Measurements from ENCODE around the gene CALM3. TPM values are rescaled to one million over a fixed set of nuclear protein-coding genes. Genes with fewer than 3 reads are reported as not detected.

CALM3 gene
- total and polyA plus RNA-seq, 2 donors (not counting 3 experiments of a cell fraction or from before 2014, with no cell fraction given): 305 to 425 TPM

DNA sequence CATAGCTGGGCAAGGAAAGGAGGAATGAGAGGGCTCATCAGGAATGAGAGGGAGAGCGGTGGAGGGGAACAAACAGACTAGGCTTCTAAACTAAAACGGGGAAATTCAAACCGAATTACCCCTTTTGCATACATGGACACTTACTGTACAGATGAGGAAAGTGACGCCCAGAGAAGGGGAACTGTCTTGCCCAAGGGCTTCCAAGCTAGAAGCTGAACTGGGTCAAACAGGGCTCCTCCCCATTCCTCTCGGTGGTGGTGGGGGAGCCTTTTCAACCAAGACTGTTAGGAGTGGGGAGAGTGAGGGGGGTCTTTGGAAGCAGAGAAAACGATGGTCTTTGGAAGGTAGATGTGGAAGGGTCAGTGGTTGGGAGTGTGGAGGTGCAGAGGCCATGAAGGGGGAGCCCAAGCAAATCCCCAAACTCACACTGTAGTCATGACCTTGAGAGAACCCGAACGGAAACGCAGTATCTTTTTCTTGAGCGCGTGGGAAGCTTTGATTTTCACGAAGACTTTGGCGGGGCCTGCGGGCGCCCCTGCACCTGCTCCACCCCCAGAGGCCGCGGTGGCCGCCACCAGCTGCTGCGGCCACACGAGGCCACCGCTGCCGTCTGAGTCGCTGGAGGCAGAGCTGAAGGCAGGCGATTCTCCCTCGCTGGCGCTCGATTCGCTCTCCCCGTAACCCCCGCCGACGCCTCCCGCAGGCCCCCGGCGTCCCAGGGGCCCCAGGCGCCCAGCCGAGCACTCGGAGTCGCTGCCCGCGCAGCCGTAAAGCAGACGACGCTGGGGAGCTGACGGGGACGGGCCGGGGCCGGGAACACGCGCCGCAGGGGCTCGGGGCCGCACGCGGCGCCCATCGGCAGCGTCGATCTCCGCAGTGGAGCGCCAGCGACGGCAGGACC, 47.2 kb downstream of the CALM3 start:
- no TSS peak for BruUV-seq (replicated peaks)
- H3K4me3 ChIP-seq (replicated peaks in 1 of 3; ENCODE audit: insufficient read depth in 1 of 3, low read depth in 1 of 3, low read length in 3 of 3): no peak overlapping the region
- no peaks in the 10 kb centered on the region for H3K4me1 ChIP-seq (ENCODE audit: control insufficient read depth, extremely low read depth, insufficient read depth, low read length)
- no peak overlapping the region for H3K4me2 ChIP-seq (ENCODE audit: insufficient read depth, low read length)
- DNase-seq (ENCODE audit: low read depth, low spot score) (no peak), FAIRE-seq (no peak)
- H3K9me1 ChIP-seq (replicated peaks; ENCODE audit: control insufficient read depth, extremely low read depth, insufficient read depth, low read length): no peaks in the 10 kb centered on the region
- no peaks in the 10 kb centered on the region for H3K79me2 ChIP-seq (ENCODE audit: control insufficient read depth, insufficient read depth, low read length)
- no peaks in the 10 kb centered on the region for H3K9me3 ChIP-seq (replicated peaks; ENCODE audit: control insufficient read depth, insufficient read depth, low read length)
- peaks cover 26 to 40% of the 10 kb centered on the region in 2 experiments for H3K27me3 ChIP-seq (ENCODE audit: control insufficient read depth in 2 of 2, insufficient read depth in 2 of 2, low read length in 2 of 2)
- H3K27ac ChIP-seq (ENCODE audit: insufficient read depth, low read depth, low read length): no peak overlapping the region
- no peaks in the 10 kb centered on the region for H4K20me1 ChIP-seq (replicated peaks; ENCODE audit: control insufficient read depth, extremely low read depth, insufficient read depth, low read length)
- no peak overlapping the region for H2AFZ ChIP-seq (ENCODE audit: low read depth, low read length)
- ChIA-PET CTCF (interaction anchor here (0.8 kb wide), 1 partner anchor 13 kb away, joined by 4 read pairs; the partner anchor contains the start of gene DACT3), POLR2A (no interaction called here)
- H3K36me3 ChIP-seq (ENCODE audit: control insufficient read depth in 2 of 2, extremely low read depth in 1 of 2, insufficient read depth in 2 of 2, low read length in 2 of 2): no peaks in the 10 kb centered on the region
- TF ChIP-seq, protein P1, sequence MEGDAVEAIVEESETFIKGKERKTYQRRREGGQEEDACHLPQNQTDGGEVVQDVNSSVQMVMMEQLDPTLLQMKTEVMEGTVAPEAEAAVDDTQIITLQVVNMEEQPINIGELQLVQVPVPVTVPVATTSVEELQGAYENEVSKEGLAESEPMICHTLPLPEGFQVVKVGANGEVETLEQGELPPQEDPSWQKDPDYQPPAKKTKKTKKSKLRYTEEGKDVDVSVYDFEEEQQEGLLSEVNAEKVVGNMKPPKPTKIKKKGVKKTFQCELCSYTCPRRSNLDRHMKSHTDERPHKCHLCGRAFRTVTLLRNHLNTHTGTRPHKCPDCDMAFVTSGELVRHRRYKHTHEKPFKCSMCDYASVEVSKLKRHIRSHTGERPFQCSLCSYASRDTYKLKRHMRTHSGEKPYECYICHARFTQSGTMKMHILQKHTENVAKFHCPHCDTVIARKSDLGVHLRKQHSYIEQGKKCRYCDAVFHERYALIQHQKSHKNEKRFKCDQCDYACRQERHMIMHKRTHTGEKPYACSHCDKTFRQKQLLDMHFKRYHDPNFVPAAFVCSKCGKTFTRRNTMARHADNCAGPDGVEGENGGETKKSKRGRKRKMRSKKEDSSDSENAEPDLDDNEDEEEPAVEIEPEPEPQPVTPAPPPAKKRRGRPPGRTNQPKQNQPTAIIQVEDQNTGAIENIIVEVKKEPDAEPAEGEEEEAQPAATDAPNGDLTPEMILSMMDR (IDR thresholded peaks at IDR 0.05; ENCODE audit: extremely low read depth in 1 of 2, insufficient read depth in 1 of 2, low read depth in 1 of 2, low read length in 2 of 2): no peak
- no peak for TF ChIP-seq FOS (IDR thresholded peaks at IDR 0.05; ENCODE audit: borderline replicate concordance, insufficient read depth, low read length)
- TF ChIP-seq, protein P2, sequence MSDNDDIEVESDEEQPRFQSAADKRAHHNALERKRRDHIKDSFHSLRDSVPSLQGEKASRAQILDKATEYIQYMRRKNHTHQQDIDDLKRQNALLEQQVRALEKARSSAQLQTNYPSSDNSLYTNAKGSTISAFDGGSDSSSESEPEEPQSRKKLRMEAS (IDR thresholded peaks at IDR 0.05; ENCODE audit: insufficient read depth, insufficient read length): no peak
- TF ChIP-seq EZH2 (IDR thresholded peaks at IDR 0.05; ENCODE audit: borderline replicate concordance, low read depth, low read length, severe bottlenecking): no peak
- TF ChIP-seq GATA2 (IDR thresholded peaks at IDR 0.05; ENCODE audit: insufficient read depth, insufficient read length, low read depth, low read length): no peak
- no peak for TF ChIP-seq POLR2AphosphoS5 (IDR thresholded peaks at IDR 0.05; ENCODE audit: insufficient read depth, low read depth, low read length)
- TF ChIP-seq POLR2A (IDR thresholded peaks at IDR 0.05; ENCODE audit: low read depth, low read length): no peak
- TF ChIP-seq MYC (IDR thresholded peaks at IDR 0.05; ENCODE audit: low read depth, low read length): no peak
- TF ChIP-seq JUN (IDR thresholded peaks at IDR 0.05; ENCODE audit: borderline replicate concordance, insufficient read depth, insufficient read length, low read depth): no peak
- dilution Hi-C loops (cut with MboI; ENCODE audit: extremely low pct_ligation_motif_present, low sequenced_read_pairs): no loop called here
- no peak overlapping the region for H3K9ac ChIP-seq (replicated peaks; ENCODE audit: extremely low read depth, insufficient read depth, low read length)
- intact Hi-C loops (cut with micrococcal nuclease): no loop called here
